ENCODE results near the gene ENPP1. TPM values are rescaled to one million over a fixed set of nuclear protein-coding genes. Genes with fewer than 3 reads are reported as not detected.

The ENPP1 gene
- total and polyA plus RNA-seq, 2 donors (not counting 3 experiments of a cell fraction or from before 2014, with no cell fraction given): 0.36 to 1.4 TPM

- H3K9me3 ChIP-seq (replicated peaks; ENCODE audit: control insufficient read depth, insufficient read depth, low read length): no peaks in the 10 kb centered on the region
- H3K4me2 ChIP-seq (ENCODE audit: insufficient read depth, low read length): no peak overlapping the region
- dilution Hi-C loops (cut with MboI; ENCODE audit: extremely low pct_ligation_motif_present, low sequenced_read_pairs) (no loop called here), intact Hi-C loops (cut with micrococcal nuclease) (no loop called here)
- FAIRE-seq (no peak), DNase-seq (ENCODE audit: low read depth, low spot score) (no peak)
- H2AFZ ChIP-seq (ENCODE audit: low read depth, low read length): no peak overlapping the region
- no peak overlapping the region for H3K9ac ChIP-seq (replicated peaks; ENCODE audit: extremely low read depth, insufficient read depth, low read length)
- no peaks in the 10 kb centered on the region for H3K79me2 ChIP-seq (ENCODE audit: control insufficient read depth, insufficient read depth, low read length)
- no peaks in the 10 kb centered on the region for H3K27me3 ChIP-seq (ENCODE audit: control insufficient read depth in 2 of 2, insufficient read depth in 2 of 2, low read length in 2 of 2)
- no peaks in the 10 kb centered on the region for H3K9me1 ChIP-seq (replicated peaks; ENCODE audit: control insufficient read depth, extremely low read depth, insufficient read depth, low read length)
- H3K36me3 ChIP-seq (ENCODE audit: control insufficient read depth in 2 of 2, extremely low read depth in 1 of 2, insufficient read depth in 2 of 2, low read length in 2 of 2): no peaks in the 10 kb centered on the region
- no peak overlapping the region for H3K4me3 ChIP-seq (replicated peaks in 1 of 3; ENCODE audit: insufficient read depth in 1 of 3, low read depth in 1 of 3, low read length in 3 of 3)
- no peaks in the 10 kb centered on the region for H3K4me1 ChIP-seq (ENCODE audit: control insufficient read depth, extremely low read depth, insufficient read depth, low read length)
- CTCF ChIA-PET: interaction anchor here (0.6 to 2.6 kb wide), 6 partner anchors 8 to 367 kb away, joined by 3 to 9 read pairs (median 4); no protein-coding TSS in a partner anchor
- H3K27ac ChIP-seq (ENCODE audit: insufficient read depth, low read depth, low read length): no peak overlapping the region
- POLR2A ChIA-PET: no interaction called here
- no peaks in the 10 kb centered on the region for H4K20me1 ChIP-seq (replicated peaks; ENCODE audit: control insufficient read depth, extremely low read depth, insufficient read depth, low read length)
- no TSS peak for BruUV-seq (replicated peaks)
- no peak for TF ChIP-seq MAX (IDR thresholded peaks at IDR 0.05; ENCODE audit: insufficient read depth, insufficient read length)
- TF ChIP-seq JUN (IDR thresholded peaks at IDR 0.05; ENCODE audit: borderline replicate concordance, insufficient read depth, insufficient read length, low read depth): no peak
- TF ChIP-seq CTCF (IDR thresholded peaks at IDR 0.05; ENCODE audit: extremely low read depth in 1 of 2, insufficient read depth in 1 of 2, low read depth in 1 of 2, low read length in 2 of 2): no peak
- no peak for TF ChIP-seq POLR2A (IDR thresholded peaks at IDR 0.05; ENCODE audit: low read depth, low read length)
- TF ChIP-seq MYC (IDR thresholded peaks at IDR 0.05; ENCODE audit: low read depth, low read length): no peak
- no peak for TF ChIP-seq EZH2 (IDR thresholded peaks at IDR 0.05; ENCODE audit: borderline replicate concordance, low read depth, low read length, severe bottlenecking)
- no peak for TF ChIP-seq POLR2AphosphoS5 (IDR thresholded peaks at IDR 0.05; ENCODE audit: insufficient read depth, low read depth, low read length)
- TF ChIP-seq GATA2 (IDR thresholded peaks at IDR 0.05; ENCODE audit: insufficient read depth, insufficient read length, low read depth, low read length): no peak
- TF ChIP-seq FOS (IDR thresholded peaks at IDR 0.05; ENCODE audit: borderline replicate concordance, insufficient read depth, low read length): no peak
These were observed 123.4 kb downstream of the ENPP1 start for GRCh38 chr6:131931063-131931750.
